IMR-90 (cell line): ENCODE measurements around the gene GTF2H4.

Experiments
- BHLHE40 ChIP-seq: fragments of 150-350 bp; IDR thresholded peaks from 2 replicates; pipeline ENCODE4 v1.6.1; 2016; ENCODE audit warnings: mild to moderate bottlenecking, low read depth, low read length
- CEBPB ChIP-seq: IDR thresholded peaks from 2 replicates; pipeline ENCODE4 v1.6.1; 2012; ENCODE audit warnings: low read depth, low read length, improper control_type of control experiment
- CHD1 ChIP-seq: IDR thresholded peaks from 2 replicates; pipeline ENCODE4 v1.6.1; 2012; ENCODE audit warnings: low read depth, low read length, improper control_type of control experiment
- ELK1 ChIP-seq: fragments of 150-350 bp; IDR thresholded peaks from 2 replicates; pipeline ENCODE4 v1.6.1; 2016; ENCODE audit warnings: low read depth, mild to moderate bottlenecking, low read length, moderate library complexity, borderline replicate concordance
- FOS ChIP-seq: fragments of 150-350 bp; IDR thresholded peaks from 2 replicates; pipeline ENCODE4 v1.6.1; 2016; ENCODE audit warnings: low read depth, low read length
- MAFK ChIP-seq: IDR thresholded peaks from 2 replicates; pipeline ENCODE4 v1.6.1; 2012; ENCODE audit warnings: low read depth, low read length, improper control_type of control experiment
- POLR2A ChIP-seq: IDR thresholded peaks from 2 replicates; pipeline ENCODE4 v1.6.1; 2012; ENCODE audit warnings: mild to moderate bottlenecking, low read depth, low read length
- RAD21 ChIP-seq: IDR thresholded peaks from 2 replicates; pipeline ENCODE4 v1.6.1; 2012; ENCODE audit warnings: low read length, improper control_type of control experiment
- RCOR1 ChIP-seq: IDR thresholded peaks from 2 replicates; pipeline ENCODE4 v1.6.1; 2012; ENCODE audit warnings: mild to moderate bottlenecking, low read length, improper control_type of control experiment; ENCODE audit not compliant: insufficient replicate concordance
- RFX5 ChIP-seq: IDR thresholded peaks from 2 replicates; pipeline ENCODE4 v1.8.0; 2012; ENCODE audit warnings: low read depth, mild to moderate bottlenecking, low read length, moderate library complexity
- SMC3 ChIP-seq: fragments of 150-350 bp; IDR thresholded peaks from 2 replicates; pipeline ENCODE4 v1.6.1; 2016; ENCODE audit warnings: low read depth, mild to moderate bottlenecking, antibody characterized with exemption, low read length, moderate library complexity
- USF2 ChIP-seq: fragments of 150-350 bp; IDR thresholded peaks from 2 replicates; pipeline ENCODE4 v1.6.1; 2017; ENCODE audit warnings: mild to moderate bottlenecking, antibody characterized with exemption, low read length, low read depth
- TF ChIP-seq, protein P1 (sequence below): conservative IDR thresholded peaks from 2 replicates; pipeline ENCODE4 v1.5.1; 2012; ENCODE audit warnings: mild to moderate bottlenecking, low read depth, low read length, improper control_type of control experiment

DNA sequence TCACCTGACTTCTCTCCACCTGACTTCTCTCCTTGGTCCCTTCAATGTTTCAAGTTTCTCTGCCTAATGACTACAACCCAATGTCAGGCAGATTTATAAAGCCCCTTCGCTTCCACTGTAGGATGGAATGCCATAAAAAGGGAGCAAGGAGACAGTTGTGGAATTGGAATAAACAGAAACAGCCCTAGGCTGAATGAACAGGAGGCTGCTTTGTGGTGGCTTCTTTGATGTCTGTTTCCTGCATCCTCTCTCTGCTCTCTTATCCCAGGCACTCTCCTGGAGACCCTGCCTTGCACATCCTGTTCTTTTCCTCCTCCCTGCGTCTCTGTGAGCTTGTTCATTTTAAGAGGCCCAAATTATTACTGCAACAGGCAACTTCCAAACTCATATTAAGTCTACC is 49.7 kb downstream of the GTF2H4 start:
- TF ChIP-seq, protein P1, sequence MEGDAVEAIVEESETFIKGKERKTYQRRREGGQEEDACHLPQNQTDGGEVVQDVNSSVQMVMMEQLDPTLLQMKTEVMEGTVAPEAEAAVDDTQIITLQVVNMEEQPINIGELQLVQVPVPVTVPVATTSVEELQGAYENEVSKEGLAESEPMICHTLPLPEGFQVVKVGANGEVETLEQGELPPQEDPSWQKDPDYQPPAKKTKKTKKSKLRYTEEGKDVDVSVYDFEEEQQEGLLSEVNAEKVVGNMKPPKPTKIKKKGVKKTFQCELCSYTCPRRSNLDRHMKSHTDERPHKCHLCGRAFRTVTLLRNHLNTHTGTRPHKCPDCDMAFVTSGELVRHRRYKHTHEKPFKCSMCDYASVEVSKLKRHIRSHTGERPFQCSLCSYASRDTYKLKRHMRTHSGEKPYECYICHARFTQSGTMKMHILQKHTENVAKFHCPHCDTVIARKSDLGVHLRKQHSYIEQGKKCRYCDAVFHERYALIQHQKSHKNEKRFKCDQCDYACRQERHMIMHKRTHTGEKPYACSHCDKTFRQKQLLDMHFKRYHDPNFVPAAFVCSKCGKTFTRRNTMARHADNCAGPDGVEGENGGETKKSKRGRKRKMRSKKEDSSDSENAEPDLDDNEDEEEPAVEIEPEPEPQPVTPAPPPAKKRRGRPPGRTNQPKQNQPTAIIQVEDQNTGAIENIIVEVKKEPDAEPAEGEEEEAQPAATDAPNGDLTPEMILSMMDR: no peak
- TF ChIP-seq ELK1 (no peak), RCOR1 (no peak), CEBPB (no peak), POLR2A (no peak), USF2 (no peak), SMC3 (no peak), MAFK (no peak), FOS (no peak), BHLHE40 (no peak), RFX5 (no peak), CHD1 (no peak), RAD21 (no peak)
